Measurements from ENCODE around the gene COBL. TPM values are rescaled to one million over a fixed set of nuclear protein-coding genes. Genes with fewer than 3 reads are reported as not detected.

Gene COBL
- total and polyA plus RNA-seq, 5 donors from 2014 or later: 0.03 to 0.59 TPM; not detected in 3

- H3K36me3 Mint-ChIP-seq: no peaks in the 10 kb centered on the region
- no peak overlapping the region for H3K27ac Mint-ChIP-seq
- H3K4me1 Mint-ChIP-seq: peaks cover 0 to 2% (median 0%) of the 10 kb centered on the region in 4 donors
Measured at GRCh38 chr7:51253157-51253556, 63.5 kb downstream of the COBL start.

GRCh38 chr7:51251290-51251689, 65.3 kb downstream of the COBL start:
- H3K27ac Mint-ChIP-seq: no peak overlapping the region
- H3K27me3 ChIP-seq (ENCODE audit: control insufficient read depth, insufficient read depth, low read length): no peaks in the 10 kb centered on the region
- H3K9me3 ChIP-seq (ENCODE audit: control insufficient read depth in 2 of 2, low read length in 2 of 2): no peaks in the 10 kb centered on the region
- no peak overlapping the region for H3K27ac ChIP-seq (ENCODE audit: insufficient read depth, low read length, poor library complexity, severe bottlenecking)
- DNase-seq (no peak), ATAC-seq (ENCODE audit: low read depth in 2 of 2) (no peak)
- H3K36me3 ChIP-seq (ENCODE audit: control insufficient read depth, insufficient read depth, low read length): no peaks in the 10 kb centered on the region
- no peak overlapping the region for H3K4me3 ChIP-seq (ENCODE audit: low read depth, low read length)
- peaks cover 0 to 2% (median 0%) of the 10 kb centered on the region in 4 donors for H3K4me1 Mint-ChIP-seq
- no peak overlapping the region for H3K4me3 Mint-ChIP-seq
- H3K27me3 Mint-ChIP-seq: no peaks in the 10 kb centered on the region
- H3K9me3 Mint-ChIP-seq: no peaks in the 10 kb centered on the region
- no peaks in the 10 kb centered on the region for H3K36me3 Mint-ChIP-seq
- no peaks in the 10 kb centered on the region for H3K4me1 ChIP-seq (ENCODE audit: control insufficient read depth, insufficient read depth, low read length, poor library complexity, severe bottlenecking)

More at GRCh38 chr7:51253157-51253556, 63.5 kb downstream of the COBL start:
- H3K4me3 Mint-ChIP-seq: no peak overlapping the region
- no peak for ATAC-seq (ENCODE audit: low read depth in 2 of 2)
- Histone ChIP-seq H3K27ac (ENCODE audit: insufficient read depth, low read length, poor library complexity, severe bottlenecking) (no peak overlapping the region), H3K9me3 (ENCODE audit: control insufficient read depth in 2 of 2, low read length in 2 of 2) (no peaks in the 10 kb centered on the region), H3K36me3 (ENCODE audit: control insufficient read depth, insufficient read depth, low read length) (no peaks in the 10 kb centered on the region), H3K27me3 (ENCODE audit: control insufficient read depth, insufficient read depth, low read length) (no peaks in the 10 kb centered on the region), H3K4me1 (ENCODE audit: control insufficient read depth, insufficient read depth, low read length, poor library complexity, severe bottlenecking) (no peaks in the 10 kb centered on the region), H3K4me3 (ENCODE audit: low read depth, low read length) (no peak overlapping the region)
- no peak for DNase-seq
- H3K9me3 Mint-ChIP-seq: no peaks in the 10 kb centered on the region
- no peaks in the 10 kb centered on the region for H3K27me3 Mint-ChIP-seq

GRCh38 chr7:51250512-51250911, 66.1 kb downstream of the COBL start:
- Histone ChIP-seq H3K9me3 (ENCODE audit: control insufficient read depth in 2 of 2, low read length in 2 of 2) (no peaks in the 10 kb centered on the region), H3K4me1 (ENCODE audit: control insufficient read depth, insufficient read depth, low read length, poor library complexity, severe bottlenecking) (no peaks in the 10 kb centered on the region), H3K4me3 (ENCODE audit: low read depth, low read length) (no peak overlapping the region), H3K36me3 (ENCODE audit: control insufficient read depth, insufficient read depth, low read length) (no peaks in the 10 kb centered on the region), H3K27me3 (ENCODE audit: control insufficient read depth, insufficient read depth, low read length) (no peaks in the 10 kb centered on the region), H3K27ac (ENCODE audit: insufficient read depth, low read length, poor library complexity, severe bottlenecking) (no peak overlapping the region)
- DNase-seq: no peak
- no peaks in the 10 kb centered on the region for H3K36me3 Mint-ChIP-seq
- no peak overlapping the region for H3K27ac Mint-ChIP-seq
- no peak for ATAC-seq (ENCODE audit: low read depth in 2 of 2)
- no peak overlapping the region for H3K4me3 Mint-ChIP-seq
- H3K9me3 Mint-ChIP-seq: no peaks in the 10 kb centered on the region
- no peaks in the 10 kb centered on the region for H3K27me3 Mint-ChIP-seq
- H3K4me1 Mint-ChIP-seq: peaks cover 0 to 2% (median 0%) of the 10 kb centered on the region in 4 donors

GRCh38 chr7:51249991-51250390, 66.6 kb downstream of the COBL start:
- Mint-ChIP-seq H3K36me3 (no peaks in the 10 kb centered on the region), H3K27ac (no peak overlapping the region), H3K4me1 (peaks cover 0 to 2% (median 0%) of the 10 kb centered on the region in 4 donors), H3K4me3 (no peak overlapping the region), H3K9me3 (no peaks in the 10 kb centered on the region), H3K27me3 (no peaks in the 10 kb centered on the region)
- no peak for DNase-seq
- ATAC-seq (ENCODE audit: low read depth in 2 of 2): no peak
- Histone ChIP-seq H3K4me3 (ENCODE audit: low read depth, low read length) (no peak overlapping the region), H3K27me3 (ENCODE audit: control insufficient read depth, insufficient read depth, low read length) (no peaks in the 10 kb centered on the region), H3K36me3 (ENCODE audit: control insufficient read depth, insufficient read depth, low read length) (no peaks in the 10 kb centered on the region), H3K27ac (ENCODE audit: insufficient read depth, low read length, poor library complexity, severe bottlenecking) (no peak overlapping the region), H3K9me3 (ENCODE audit: control insufficient read depth in 2 of 2, low read length in 2 of 2) (no peaks in the 10 kb centered on the region), H3K4me1 (ENCODE audit: control insufficient read depth, insufficient read depth, low read length, poor library complexity, severe bottlenecking) (no peaks in the 10 kb centered on the region)

- no peaks in the 10 kb centered on the region for H3K4me1 ChIP-seq (ENCODE audit: control insufficient read depth, insufficient read depth, low read length, poor library complexity, severe bottlenecking)
- no peaks in the 10 kb centered on the region for H3K9me3 ChIP-seq (ENCODE audit: control insufficient read depth in 2 of 2, low read length in 2 of 2)
- Mint-ChIP-seq H3K4me1 (peaks cover 0 to 2% (median 0%) of the 10 kb centered on the region in 4 donors), H3K27ac (no peak overlapping the region), H3K9me3 (no peaks in the 10 kb centered on the region), H3K4me3 (no peak overlapping the region), H3K36me3 (no peaks in the 10 kb centered on the region), H3K27me3 (no peaks in the 10 kb centered on the region)
- no peaks in the 10 kb centered on the region for H3K27me3 ChIP-seq (ENCODE audit: control insufficient read depth, insufficient read depth, low read length)
- ATAC-seq (ENCODE audit: low read depth in 2 of 2): no peak
- H3K4me3 ChIP-seq (ENCODE audit: low read depth, low read length): no peak overlapping the region
- H3K27ac ChIP-seq (ENCODE audit: insufficient read depth, low read length, poor library complexity, severe bottlenecking): no peak overlapping the region
- H3K36me3 ChIP-seq (ENCODE audit: control insufficient read depth, insufficient read depth, low read length): no peaks in the 10 kb centered on the region
- DNase-seq: no peak
Measured at GRCh38 chr7:51249187-51249945, 67.2 kb downstream of the COBL start.

- Histone ChIP-seq H3K36me3 (ENCODE audit: control insufficient read depth, insufficient read depth, low read length) (no peaks in the 10 kb centered on the region), H3K4me3 (ENCODE audit: low read depth, low read length) (no peak overlapping the region), H3K9me3 (ENCODE audit: control insufficient read depth in 2 of 2, low read length in 2 of 2) (no peaks in the 10 kb centered on the region), H3K4me1 (ENCODE audit: control insufficient read depth, insufficient read depth, low read length, poor library complexity, severe bottlenecking) (no peaks in the 10 kb centered on the region), H3K27me3 (ENCODE audit: control insufficient read depth, insufficient read depth, low read length) (no peaks in the 10 kb centered on the region), H3K27ac (ENCODE audit: insufficient read depth, low read length, poor library complexity, severe bottlenecking) (no peak overlapping the region)
- Mint-ChIP-seq H3K36me3 (no peaks in the 10 kb centered on the region), H3K27ac (no peak overlapping the region), H3K4me3 (no peak overlapping the region), H3K4me1 (no peaks in the 10 kb centered on the region), H3K9me3 (no peaks in the 10 kb centered on the region), H3K27me3 (no peaks in the 10 kb centered on the region)
- DNase-seq (no peak), ATAC-seq (ENCODE audit: low read depth in 2 of 2) (no peak)
Measured at GRCh38 chr7:51246258-51247245, 70.1 kb downstream of the COBL start.

GRCh38 chr7:51244885-51245284, 71.7 kb downstream of the COBL start:
- DNase-seq: no peak
- Histone ChIP-seq H3K27ac (ENCODE audit: insufficient read depth, low read length, poor library complexity, severe bottlenecking) (no peak overlapping the region), H3K4me3 (ENCODE audit: low read depth, low read length) (no peak overlapping the region), H3K27me3 (ENCODE audit: control insufficient read depth, insufficient read depth, low read length) (no peaks in the 10 kb centered on the region), H3K4me1 (ENCODE audit: control insufficient read depth, insufficient read depth, low read length, poor library complexity, severe bottlenecking) (no peaks in the 10 kb centered on the region), H3K36me3 (ENCODE audit: control insufficient read depth, insufficient read depth, low read length) (no peaks in the 10 kb centered on the region), H3K9me3 (ENCODE audit: control insufficient read depth in 2 of 2, low read length in 2 of 2) (no peaks in the 10 kb centered on the region)
- no peaks in the 10 kb centered on the region for H3K4me1 Mint-ChIP-seq
- no peaks in the 10 kb centered on the region for H3K9me3 Mint-ChIP-seq
- H3K27ac Mint-ChIP-seq: no peak overlapping the region
- H3K27me3 Mint-ChIP-seq: no peaks in the 10 kb centered on the region
- H3K4me3 Mint-ChIP-seq: no peak overlapping the region
- ATAC-seq (ENCODE audit: low read depth in 2 of 2): no peak
- H3K36me3 Mint-ChIP-seq: no peaks in the 10 kb centered on the region
